GM23338 (cell line): Measurements from ENCODE around the gene LRRC28. TPM values are rescaled to one million over a fixed set of nuclear protein-coding genes. Genes with fewer than 3 reads are reported as not detected.

Experiments
- ATAC-seq: fragments of 200-7000 bp; cut with Tn5 transposase; 3 replicates; pipeline ENCODE4 v1.9.1; 2020
- DNase-seq: peaks from one replicate; pipeline ENCODE4 v3.0.0-alpha.2; 2015; ENCODE audit warnings: low spot score
- H2AFZ ChIP-seq: fragments of 200-600 bp; sonication (generic); 2 replicates; pipeline ENCODE4 v1.8.0; 2016; ENCODE audit warnings: antibody characterized with exemption, mild to moderate bottlenecking, moderate library complexity
- H3F3A ChIP-seq: fragments of 200-600 bp; sonication (generic); replicated peaks from 2 replicates; pipeline ENCODE4 v1.8.0; 2017; ENCODE audit warnings: antibody characterized with exemption, mixed run types, low read depth
- H3K27ac ChIP-seq: fragments of 200-600 bp; sonication (generic); 2 replicates; pipeline ENCODE4 v1.6.1; 2016; ENCODE audit warnings: low read depth
- H3K27me3 ChIP-seq: fragments of 200-600 bp; sonication (generic); 2 replicates; pipeline ENCODE4 v1.8.0; 2016; ENCODE audit warnings: mild to moderate bottlenecking, mixed run types, moderate library complexity; ENCODE audit not compliant: insufficient read depth
- H3K36me3 ChIP-seq: fragments of 200-600 bp; sonication (generic); 2 replicates; pipeline ENCODE4 v1.8.0; 2016; ENCODE audit warnings: mild to moderate bottlenecking; ENCODE audit not compliant: insufficient read depth
- H3K4me1 ChIP-seq: fragments of 200-600 bp; sonication (generic); 2 replicates; pipeline ENCODE4 v1.8.0; 2016; ENCODE audit warnings: mild to moderate bottlenecking, moderate library complexity; ENCODE audit not compliant: insufficient read depth
- H3K4me2 ChIP-seq: fragments of 200-600 bp; sonication (generic); 2 replicates; pipeline ENCODE4 v1.7.1; 2017; ENCODE audit warnings: mixed run types
- H3K4me3 ChIP-seq: fragments of 200-600 bp; sonication (generic); 2 replicates; pipeline ENCODE4 v1.6.1; 2016; ENCODE audit warnings: mixed run types
- H3K79me2 ChIP-seq: fragments of 200-600 bp; sonication (generic); replicated peaks from 2 replicates; pipeline ENCODE4 v1.8.0; 2017; ENCODE audit warnings: mild to moderate bottlenecking; ENCODE audit not compliant: insufficient read depth
- H3K9me2 ChIP-seq: fragments of 200-600 bp; sonication (generic); 2 replicates; pipeline ENCODE4 v1.8.0; 2017; ENCODE audit not compliant: insufficient read depth
- H4K20me1 ChIP-seq: fragments of 200-600 bp; sonication (generic); replicated peaks from 2 replicates; pipeline ENCODE4 v1.8.0; 2017; ENCODE audit warnings: mild to moderate bottlenecking; ENCODE audit not compliant: insufficient read depth
- H3K27ac Mint-ChIP-seq: 2 replicates; pipeline ENCODE4 v1.8.0; 2020; ENCODE audit warnings: inconsistent platforms, mild to moderate bottlenecking, moderate library complexity, mixed read lengths
- H3K27me3 Mint-ChIP-seq: 3 replicates; pipeline ENCODE4 v1.8.0; 2022; ENCODE audit warnings: low read depth, mild to moderate bottlenecking, moderate library complexity, mixed read lengths, inconsistent platforms; ENCODE audit not compliant: insufficient read depth, poor library complexity
- H3K36me3 Mint-ChIP-seq: 3 replicates; pipeline ENCODE4 v1.8.0; 2021; ENCODE audit warnings: low read depth, mild to moderate bottlenecking, inconsistent platforms, moderate library complexity, mixed read lengths
- H3K4me1 Mint-ChIP-seq: 3 replicates; pipeline ENCODE4 v1.8.0; 2020; ENCODE audit warnings: mild to moderate bottlenecking, inconsistent platforms, mixed read lengths
- H3K4me3 Mint-ChIP-seq: 3 replicates; pipeline ENCODE4 v1.8.0; 2021; ENCODE audit warnings: moderate library complexity, mild to moderate bottlenecking, inconsistent platforms, mixed read lengths
- H3K9me3 Mint-ChIP-seq: 3 replicates; pipeline ENCODE4 v1.8.0; 2020; ENCODE audit warnings: moderate library complexity, mild to moderate bottlenecking, inconsistent platforms, mixed read lengths
- CREB1 ChIP-seq: fragments of 250-450 bp; sonication (Bioruptor Pico); IDR thresholded peaks from 2 replicates; pipeline ENCODE4 v1.5.0; 2020; ENCODE audit warnings: low read depth, mild to moderate bottlenecking, moderate library complexity
- EZH2 ChIP-seq: fragments of 200-600 bp; sonication (generic); IDR thresholded peaks from one replicate; pipeline ENCODE4 v1.8.0; 2017; ENCODE audit warnings: antibody characterized with exemption, mild to moderate bottlenecking, low read depth; ENCODE audit not compliant: unreplicated experiment
- EZH2phosphoT487 ChIP-seq: fragments of 200-600 bp; sonication (generic); IDR thresholded peaks from one replicate; pipeline ENCODE4 v1.8.1; 2018; ENCODE audit warnings: antibody characterized with exemption; ENCODE audit not compliant: unreplicated experiment
- JUNB ChIP-seq: IDR thresholded peaks from one replicate; pipeline ENCODE4 v1.6.1; 2016; ENCODE audit warnings: antibody characterized with exemption; ENCODE audit not compliant: unreplicated experiment
- NANOG ChIP-seq: IDR thresholded peaks from 2 replicates; pipeline ENCODE4 v1.6.1; 2016; ENCODE audit warnings: antibody characterized with exemption, borderline replicate concordance
- POLR2AphosphoS5 ChIP-seq: IDR thresholded peaks from 2 replicates; pipeline ENCODE4 v1.6.1; 2016; ENCODE audit warnings: antibody characterized with exemption, low read depth
- STAT1 ChIP-seq: IDR thresholded peaks from one replicate; pipeline ENCODE4 v1.6.1; 2016; ENCODE audit warnings: antibody characterized with exemption; ENCODE audit not compliant: unreplicated experiment
- ZNF114 ChIP-seq: fragments of 250-450 bp; sonication (Bioruptor Pico); IDR thresholded peaks from 2 replicates; pipeline ENCODE4 v1.5.0; 2020; ENCODE audit warnings: mild to moderate bottlenecking, moderate library complexity
- ZNF331 ChIP-seq: fragments of 250-450 bp; sonication (Bioruptor Pico); IDR thresholded peaks from 2 replicates; pipeline ENCODE4 v1.5.0; 2020; ENCODE audit warnings: low read depth, mild to moderate bottlenecking, moderate library complexity
- polyA plus RNA-seq: library from polyadenylated mRNA; unstranded; fragments of >200 nt; fragmentation: Nextera tagmentation; extraction: Ambion mirVana; gene quantifications from 2 replicates; pipeline ENCODE4 v1.2.1, GENCODE V29; 2016
- total RNA-seq: library from RNA; depleted of rRNA; stranded (reverse); fragments of >200 nt; shearing (Covaris generic); gene quantifications from 2 replicates; pipeline ENCODE4 v1.2.3, GENCODE V29; 2014
- TF ChIP-seq, protein P1 (sequence below): IDR thresholded peaks from 2 replicates; pipeline ENCODE4 v1.6.1; 2016; ENCODE audit warnings: antibody characterized with exemption
- TF ChIP-seq, protein P2 (sequence below): IDR thresholded peaks from one replicate; pipeline ENCODE4 v1.6.1; 2018; ENCODE audit warnings: antibody characterized with exemption; ENCODE audit not compliant: unreplicated experiment
- TF ChIP-seq, protein P3 (sequence below), 2 experiments: fragments of 200-600 bp in 1 of 2; sonication (generic) in 1 of 2; conservative IDR thresholded peaks; 2 replicates each; pipeline versions ENCODE4 v1.5.1 to v1.6.1; 2016 to 2017; ENCODE audit warnings: antibody characterized with exemption in 2 of 2, low read depth in 2 of 2, mild to moderate bottlenecking in 2 of 2, moderate library complexity in 1 of 2
- TF ChIP-seq, protein P4 (sequence below): fragments of 250-450 bp; sonication (Bioruptor Pico); IDR thresholded peaks from 2 replicates; pipeline ENCODE4 v1.5.0; 2020; ENCODE audit warnings: mild to moderate bottlenecking, moderate library complexity

Gene LRRC28
- total and polyA plus RNA-seq, 2 experiments from 2014 or later: 12.9 to 28.4 TPM

DNA sequence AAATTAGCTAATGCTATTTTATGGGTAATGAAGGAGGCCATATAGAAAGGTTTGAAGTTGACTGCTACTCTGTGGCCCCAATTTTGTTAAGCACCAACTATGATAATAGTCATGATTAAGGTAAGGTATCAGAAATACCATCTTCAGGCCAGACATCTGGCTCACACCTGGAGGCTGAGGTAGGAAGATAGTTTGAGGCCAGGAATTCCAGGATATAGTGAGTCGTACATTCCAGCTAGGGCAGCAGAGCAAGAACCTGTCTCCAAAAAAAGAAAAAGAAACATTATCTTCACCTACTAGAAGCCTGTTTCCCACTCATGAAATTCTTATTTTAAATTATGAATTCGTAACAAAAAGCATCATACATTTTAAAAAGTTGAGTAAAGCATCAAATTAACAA is 64.4 kb downstream of the LRRC28 start:
- Mint-ChIP-seq H3K36me3 (peaks cover 18% of the 10 kb centered on the region; the same call in 2 of the 3 replicates), H3K27ac (no peak overlapping the region), H3K4me3 (no peak overlapping the region), H3K9me3 (peaks cover 13% of the 10 kb centered on the region; the same call in 2 of the 3 replicates), H3K27me3 (no peaks in the 10 kb centered on the region), H3K4me1 (peaks cover 11% of the 10 kb centered on the region; the same call in 2 of the 3 replicates)
- Histone ChIP-seq H3K9me2 (no peaks in the 10 kb centered on the region), H3K36me3 (no peaks in the 10 kb centered on the region), H3K27ac (no peak overlapping the region), H3K79me2 (no peaks in the 10 kb centered on the region), H3F3A (no peaks in the 10 kb centered on the region), H3K4me2 (no peak overlapping the region), H3K4me1 (peaks cover 5% of the 10 kb centered on the region; the same call in 1 of the 2 replicates), H2AFZ (no peak overlapping the region), H4K20me1 (no peaks in the 10 kb centered on the region), H3K4me3 (no peak overlapping the region), H3K27me3 (no peaks in the 10 kb centered on the region)
- TF ChIP-seq JUNB (no peak), EZH2 (no peak), CREB1 (no peak), ZNF331 (CRISPR knock-in tag) (no peak), ZNF114 (CRISPR knock-in tag) (no peak), NANOG (no peak), STAT1 (no peak), POLR2AphosphoS5 (no peak), EZH2phosphoT487 (no peak)
- TF ChIP-seq, protein P1, sequence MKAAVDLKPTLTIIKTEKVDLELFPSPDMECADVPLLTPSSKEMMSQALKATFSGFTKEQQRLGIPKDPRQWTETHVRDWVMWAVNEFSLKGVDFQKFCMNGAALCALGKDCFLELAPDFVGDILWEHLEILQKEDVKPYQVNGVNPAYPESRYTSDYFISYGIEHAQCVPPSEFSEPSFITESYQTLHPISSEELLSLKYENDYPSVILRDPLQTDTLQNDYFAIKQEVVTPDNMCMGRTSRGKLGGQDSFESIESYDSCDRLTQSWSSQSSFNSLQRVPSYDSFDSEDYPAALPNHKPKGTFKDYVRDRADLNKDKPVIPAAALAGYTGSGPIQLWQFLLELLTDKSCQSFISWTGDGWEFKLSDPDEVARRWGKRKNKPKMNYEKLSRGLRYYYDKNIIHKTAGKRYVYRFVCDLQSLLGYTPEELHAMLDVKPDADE: no peak
- TF ChIP-seq, protein P2, sequence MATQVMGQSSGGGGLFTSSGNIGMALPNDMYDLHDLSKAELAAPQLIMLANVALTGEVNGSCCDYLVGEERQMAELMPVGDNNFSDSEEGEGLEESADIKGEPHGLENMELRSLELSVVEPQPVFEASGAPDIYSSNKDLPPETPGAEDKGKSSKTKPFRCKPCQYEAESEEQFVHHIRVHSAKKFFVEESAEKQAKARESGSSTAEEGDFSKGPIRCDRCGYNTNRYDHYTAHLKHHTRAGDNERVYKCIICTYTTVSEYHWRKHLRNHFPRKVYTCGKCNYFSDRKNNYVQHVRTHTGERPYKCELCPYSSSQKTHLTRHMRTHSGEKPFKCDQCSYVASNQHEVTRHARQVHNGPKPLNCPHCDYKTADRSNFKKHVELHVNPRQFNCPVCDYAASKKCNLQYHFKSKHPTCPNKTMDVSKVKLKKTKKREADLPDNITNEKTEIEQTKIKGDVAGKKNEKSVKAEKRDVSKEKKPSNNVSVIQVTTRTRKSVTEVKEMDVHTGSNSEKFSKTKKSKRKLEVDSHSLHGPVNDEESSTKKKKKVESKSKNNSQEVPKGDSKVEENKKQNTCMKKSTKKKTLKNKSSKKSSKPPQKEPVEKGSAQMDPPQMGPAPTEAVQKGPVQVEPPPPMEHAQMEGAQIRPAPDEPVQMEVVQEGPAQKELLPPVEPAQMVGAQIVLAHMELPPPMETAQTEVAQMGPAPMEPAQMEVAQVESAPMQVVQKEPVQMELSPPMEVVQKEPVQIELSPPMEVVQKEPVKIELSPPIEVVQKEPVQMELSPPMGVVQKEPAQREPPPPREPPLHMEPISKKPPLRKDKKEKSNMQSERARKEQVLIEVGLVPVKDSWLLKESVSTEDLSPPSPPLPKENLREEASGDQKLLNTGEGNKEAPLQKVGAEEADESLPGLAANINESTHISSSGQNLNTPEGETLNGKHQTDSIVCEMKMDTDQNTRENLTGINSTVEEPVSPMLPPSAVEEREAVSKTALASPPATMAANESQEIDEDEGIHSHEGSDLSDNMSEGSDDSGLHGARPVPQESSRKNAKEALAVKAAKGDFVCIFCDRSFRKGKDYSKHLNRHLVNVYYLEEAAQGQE: no peak
- TF ChIP-seq, protein P3, sequence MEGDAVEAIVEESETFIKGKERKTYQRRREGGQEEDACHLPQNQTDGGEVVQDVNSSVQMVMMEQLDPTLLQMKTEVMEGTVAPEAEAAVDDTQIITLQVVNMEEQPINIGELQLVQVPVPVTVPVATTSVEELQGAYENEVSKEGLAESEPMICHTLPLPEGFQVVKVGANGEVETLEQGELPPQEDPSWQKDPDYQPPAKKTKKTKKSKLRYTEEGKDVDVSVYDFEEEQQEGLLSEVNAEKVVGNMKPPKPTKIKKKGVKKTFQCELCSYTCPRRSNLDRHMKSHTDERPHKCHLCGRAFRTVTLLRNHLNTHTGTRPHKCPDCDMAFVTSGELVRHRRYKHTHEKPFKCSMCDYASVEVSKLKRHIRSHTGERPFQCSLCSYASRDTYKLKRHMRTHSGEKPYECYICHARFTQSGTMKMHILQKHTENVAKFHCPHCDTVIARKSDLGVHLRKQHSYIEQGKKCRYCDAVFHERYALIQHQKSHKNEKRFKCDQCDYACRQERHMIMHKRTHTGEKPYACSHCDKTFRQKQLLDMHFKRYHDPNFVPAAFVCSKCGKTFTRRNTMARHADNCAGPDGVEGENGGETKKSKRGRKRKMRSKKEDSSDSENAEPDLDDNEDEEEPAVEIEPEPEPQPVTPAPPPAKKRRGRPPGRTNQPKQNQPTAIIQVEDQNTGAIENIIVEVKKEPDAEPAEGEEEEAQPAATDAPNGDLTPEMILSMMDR (conservative IDR thresholded peaks at IDR 0.05; ENCODE audit: low read depth in 2 of 2): no peak
- TF ChIP-seq, protein P4, sequence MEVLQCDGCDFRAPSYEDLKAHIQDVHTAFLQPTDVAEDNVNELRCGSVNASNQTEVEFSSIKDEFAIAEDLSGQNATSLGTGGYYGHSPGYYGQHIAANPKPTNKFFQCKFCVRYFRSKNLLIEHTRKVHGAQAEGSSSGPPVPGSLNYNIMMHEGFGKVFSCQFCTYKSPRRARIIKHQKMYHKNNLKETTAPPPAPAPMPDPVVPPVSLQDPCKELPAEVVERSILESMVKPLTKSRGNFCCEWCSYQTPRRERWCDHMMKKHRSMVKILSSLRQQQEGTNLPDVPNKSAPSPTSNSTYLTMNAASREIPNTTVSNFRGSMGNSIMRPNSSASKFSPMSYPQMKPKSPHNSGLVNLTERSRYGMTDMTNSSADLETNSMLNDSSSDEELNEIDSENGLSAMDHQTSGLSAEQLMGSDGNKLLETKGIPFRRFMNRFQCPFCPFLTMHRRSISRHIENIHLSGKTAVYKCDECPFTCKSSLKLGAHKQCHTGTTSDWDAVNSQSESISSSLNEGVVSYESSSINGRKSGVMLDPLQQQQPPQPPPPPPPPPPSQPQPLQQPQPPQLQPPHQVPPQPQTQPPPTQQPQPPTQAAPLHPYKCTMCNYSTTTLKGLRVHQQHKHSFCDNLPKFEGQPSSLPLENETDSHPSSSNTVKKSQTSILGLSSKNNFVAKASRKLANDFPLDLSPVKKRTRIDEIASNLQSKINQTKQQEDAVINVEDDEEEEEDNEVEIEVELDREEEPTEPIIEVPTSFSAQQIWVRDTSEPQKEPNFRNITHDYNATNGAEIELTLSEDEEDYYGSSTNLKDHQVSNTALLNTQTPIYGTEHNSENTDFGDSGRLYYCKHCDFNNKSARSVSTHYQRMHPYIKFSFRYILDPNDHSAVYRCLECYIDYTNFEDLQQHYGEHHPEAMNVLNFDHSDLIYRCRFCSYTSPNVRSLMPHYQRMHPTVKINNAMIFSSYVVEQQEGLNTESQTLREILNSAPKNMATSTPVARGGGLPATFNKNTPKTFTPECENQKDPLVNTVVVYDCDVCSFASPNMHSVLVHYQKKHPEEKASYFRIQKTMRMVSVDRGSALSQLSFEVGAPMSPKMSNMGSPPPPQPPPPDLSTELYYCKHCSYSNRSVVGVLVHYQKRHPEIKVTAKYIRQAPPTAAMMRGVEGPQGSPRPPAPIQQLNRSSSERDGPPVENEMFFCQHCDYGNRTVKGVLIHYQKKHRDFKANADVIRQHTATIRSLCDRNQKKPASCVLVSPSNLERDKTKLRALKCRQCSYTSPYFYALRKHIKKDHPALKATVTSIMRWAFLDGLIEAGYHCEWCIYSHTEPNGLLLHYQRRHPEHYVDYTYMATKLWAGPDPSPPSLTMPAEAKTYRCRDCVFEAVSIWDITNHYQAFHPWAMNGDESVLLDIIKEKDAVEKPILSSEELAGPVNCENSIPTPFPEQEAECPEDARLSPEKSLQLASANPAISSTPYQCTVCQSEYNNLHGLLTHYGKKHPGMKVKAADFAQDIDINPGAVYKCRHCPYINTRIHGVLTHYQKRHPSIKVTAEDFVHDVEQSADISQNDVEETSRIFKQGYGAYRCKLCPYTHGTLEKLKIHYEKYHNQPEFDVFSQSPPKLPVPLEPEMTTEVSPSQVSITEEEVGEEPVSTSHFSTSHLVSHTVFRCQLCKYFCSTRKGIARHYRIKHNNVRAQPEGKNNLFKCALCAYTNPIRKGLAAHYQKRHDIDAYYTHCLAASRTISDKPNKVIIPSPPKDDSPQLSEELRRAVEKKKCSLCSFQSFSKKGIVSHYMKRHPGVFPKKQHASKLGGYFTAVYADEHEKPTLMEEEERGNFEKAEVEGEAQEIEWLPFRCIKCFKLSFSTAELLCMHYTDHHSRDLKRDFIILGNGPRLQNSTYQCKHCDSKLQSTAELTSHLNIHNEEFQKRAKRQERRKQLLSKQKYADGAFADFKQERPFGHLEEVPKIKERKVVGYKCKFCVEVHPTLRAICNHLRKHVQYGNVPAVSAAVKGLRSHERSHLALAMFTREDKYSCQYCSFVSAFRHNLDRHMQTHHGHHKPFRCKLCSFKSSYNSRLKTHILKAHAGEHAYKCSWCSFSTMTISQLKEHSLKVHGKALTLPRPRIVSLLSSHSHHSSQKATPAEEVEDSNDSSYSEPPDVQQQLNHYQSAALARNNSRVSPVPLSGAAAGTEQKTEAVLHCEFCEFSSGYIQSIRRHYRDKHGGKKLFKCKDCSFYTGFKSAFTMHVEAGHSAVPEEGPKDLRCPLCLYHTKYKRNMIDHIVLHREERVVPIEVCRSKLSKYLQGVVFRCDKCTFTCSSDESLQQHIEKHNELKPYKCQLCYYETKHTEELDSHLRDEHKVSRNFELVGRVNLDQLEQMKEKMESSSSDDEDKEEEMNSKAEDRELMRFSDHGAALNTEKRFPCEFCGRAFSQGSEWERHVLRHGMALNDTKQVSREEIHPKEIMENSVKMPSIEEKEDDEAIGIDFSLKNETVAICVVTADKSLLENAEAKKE: no peak
- DNase-seq (peak; percentile 35), ATAC-seq (no peak)
